SK-N-SH (cell line): ENCODE data around the gene EDN3. TPM values are rescaled to one million over a fixed set of nuclear protein-coding genes. Genes with fewer than 3 reads are reported as not detected.

Source experiments
- CTCF ChIA-PET: fragments of 300-600, 350-600 bp; formaldehyde crosslinking; extraction: SDS; loops from one replicate; lab custom pipeline; 2021; lab: Yijun Ruan, JAX
- POLR2A ChIA-PET: fragments of 350-600 bp; sonication (Branson Sonifier 250); formaldehyde crosslinking; extraction: SDS; loops from one replicate; lab custom pipeline; 2020; ENCODE audit warnings: antibody characterized with exemption, inconsistent platforms; lab: Yijun Ruan, JAX
- DNase-seq: peaks from one replicate; pipeline ENCODE4 v3.0.0; 2012
- H2AFZ ChIP-seq: fragments of 200-600 bp; sonication (generic); 2 replicates; pipeline ENCODE4 v1.8.1; 2016; ENCODE audit warnings: antibody characterized with exemption, mild to moderate bottlenecking, low read depth
- H3F3A ChIP-seq: fragments of 200-600 bp; sonication (generic); replicated peaks from 2 replicates; pipeline ENCODE3; 2016; ENCODE audit warnings: antibody characterized with exemption, mild to moderate bottlenecking; ENCODE audit not compliant: insufficient read depth
- H3K27ac ChIP-seq, 2 experiments: fragments of 200-500 bp in 1 of 2; fragments of 200-600 bp in 1 of 2; sonication (Bioruptor generic) in 1 of 2; sonication (generic), shearing (Covaris generic) in 1 of 2; 2 replicates each; pipeline versions ENCODE4 v1.5.1 to v1.6.1; 2014 to 2016; ENCODE audit warnings: low read depth in 2 of 2, inconsistent platforms in 1 of 2, low read length in 1 of 2, mild to moderate bottlenecking in 1 of 2, mixed read lengths in 1 of 2
- H3K27me3 ChIP-seq: fragments of 200-600 bp; sonication (generic), shearing (Covaris generic); 2 replicates; pipeline ENCODE4 v1.6.1; 2016; ENCODE audit warnings: mixed run types; ENCODE audit not compliant: insufficient read depth
- H3K36me3 ChIP-seq, 2 experiments: fragments of 200-500 bp in 1 of 2; fragments of 200-600 bp in 1 of 2; sonication (Bioruptor generic) in 1 of 2; sonication (generic) in 1 of 2; replicated peaks in 1 of 2; 2 replicates each; pipeline versions ENCODE3 to v1.5.1; 2014 to 2016; ENCODE audit warnings: low read length in 1 of 2, mild to moderate bottlenecking in 1 of 2; ENCODE audit not compliant: insufficient read depth in 2 of 2, control insufficient read depth in 1 of 2
- H3K4me1 ChIP-seq, 2 experiments: fragments of 200-500 bp in 1 of 2; fragments of 200-600 bp in 1 of 2; sonication (Bioruptor generic) in 1 of 2; sonication (generic), shearing (Covaris generic) in 1 of 2; 2 replicates each; pipeline versions ENCODE4 v1.5.1 to v1.6.1; 2014 to 2016; ENCODE audit warnings: low read depth in 1 of 2, low read length in 1 of 2, mixed run types in 1 of 2; ENCODE audit not compliant: insufficient read depth in 2 of 2, control insufficient read depth in 1 of 2
- H3K4me2 ChIP-seq: fragments of 200-600 bp; sonication (generic), shearing (Covaris generic); 2 replicates; pipeline ENCODE4 v1.6.1; 2017; ENCODE audit warnings: mixed run types
- H3K4me3 ChIP-seq, 2 experiments: fragments of 200-500 bp in 1 of 2; fragments of 200-600 bp in 1 of 2; sonication (Bioruptor generic) in 1 of 2; sonication (generic), shearing (Covaris generic) in 1 of 2; 2 replicates each; pipeline versions ENCODE4 v1.5.1 to v1.8.1; 2014 to 2016; ENCODE audit warnings: low read depth in 2 of 2, inconsistent platforms in 1 of 2, low read length in 1 of 2, mild to moderate bottlenecking in 1 of 2, mixed read lengths in 1 of 2, moderate library complexity in 1 of 2
- H3K79me2 ChIP-seq: fragments of 200-600 bp; sonication (generic); 2 replicates; pipeline ENCODE4 v1.8.1; 2017; ENCODE audit warnings: mild to moderate bottlenecking; ENCODE audit not compliant: insufficient read depth
- H3K9ac ChIP-seq: fragments of 200-600 bp; sonication (generic); 2 replicates; pipeline ENCODE4 v1.6.1; 2017; ENCODE audit warnings: mixed run types
- H3K9me2 ChIP-seq: fragments of 200-600 bp; sonication (generic); 2 replicates; pipeline ENCODE4 v1.6.1; 2017; ENCODE audit warnings: mixed run types
- H3K9me3 ChIP-seq: fragments of 200-600 bp; sonication (generic); 2 replicates; pipeline ENCODE4 v1.6.1; 2017; ENCODE audit warnings: mixed run types, mild to moderate bottlenecking, moderate library complexity
- H4K20me1 ChIP-seq: fragments of 200-600 bp; sonication (generic); 2 replicates; pipeline ENCODE4 v1.6.1; 2017; ENCODE audit warnings: mild to moderate bottlenecking, mixed run types; ENCODE audit not compliant: insufficient read depth
- CTCF ChIP-seq: fragments of 200-600 bp; sonication (generic); IDR thresholded peaks from 2 replicates; pipeline ENCODE4 v1.6.1; 2017; ENCODE audit warnings: antibody characterized with exemption, mild to moderate bottlenecking, moderate library complexity
- EP300 ChIP-seq, 2 experiments: IDR thresholded peaks; 2 replicates each; pipeline versions ENCODE4 v1.4.0 to v1.6.1; 2012; ENCODE audit warnings: borderline replicate concordance in 1 of 2, low read depth in 1 of 2, low read length in 1 of 2
- JUND ChIP-seq: IDR thresholded peaks from 2 replicates; pipeline ENCODE4 v1.4.0; 2012
- MEF2A ChIP-seq: IDR thresholded peaks from 2 replicates; pipeline ENCODE4 v1.4.0; 2012; ENCODE audit warnings: low read depth, borderline replicate concordance
- NFIC ChIP-seq: IDR thresholded peaks from 2 replicates; pipeline ENCODE4 v1.4.0; 2012; ENCODE audit warnings: borderline replicate concordance
- PBX3 ChIP-seq: IDR thresholded peaks from 2 replicates; pipeline ENCODE4; 2012
- SIN3A ChIP-seq: IDR thresholded peaks from 2 replicates; pipeline ENCODE4 v1.6.1; 2012; ENCODE audit warnings: low read depth, mild to moderate bottlenecking, low read length, moderate library complexity, borderline replicate concordance
- SMC3 ChIP-seq: IDR thresholded peaks from 2 replicates; pipeline ENCODE4 v1.6.1; 2012; ENCODE audit warnings: low read depth, low read length, improper control_type of control experiment
- TCF12 ChIP-seq: IDR thresholded peaks from 2 replicates; pipeline ENCODE4 v1.4.0; 2012
- TEAD4 ChIP-seq: IDR thresholded peaks from 2 replicates; pipeline ENCODE4 v1.4.0; 2012; ENCODE audit warnings: mild to moderate bottlenecking, borderline replicate concordance; ENCODE audit not compliant: insufficient read depth
- USF2 ChIP-seq: fragments of 150-350 bp; IDR thresholded peaks from 2 replicates; pipeline ENCODE4 v1.6.1; 2017; ENCODE audit warnings: antibody characterized with exemption, low read length, low read depth, borderline replicate concordance
- YY1 ChIP-seq: IDR thresholded peaks from 2 replicates; pipeline ENCODE4 v1.4.0; 2012; ENCODE audit warnings: low read depth, mild to moderate bottlenecking
- WGBS: methylation state at CpG from one replicate; pipeline ENCODE4 v1.1.6; 2017; ENCODE audit warnings: low lambda C conversion rate; 5-methylcytosine and 5-hydroxymethylcytosine counted together
- polyA plus RNA-seq, 3 experiments: library from polyadenylated mRNA; depleted of rRNA; stranded (reverse); fragments of >200 nt; gene quantifications; 2 replicates each; pipeline ENCODE4 v1.2.3, GENCODE V29; 2012

The EDN3 gene
- polyA plus RNA-seq, 1 of the 3 experiments (the other 2 are of a cell fraction) = 0.02 TPM

GRCh38 chr20:59289994-59290393, 10.4 kb upstream of the EDN3 start:
- H3K9me3 ChIP-seq = no peaks in the 10 kb centered on the region
- H3K9ac ChIP-seq = no peak overlapping the region
- H3K9me2 ChIP-seq = no peaks in the 10 kb centered on the region
- H4K20me1 ChIP-seq = no peaks in the 10 kb centered on the region
- H3K4me2 ChIP-seq = no peak overlapping the region
- no peak overlapping the region for H2AFZ ChIP-seq
- H3K27ac ChIP-seq = no peak overlapping the region
- ChIA-PET POLR2A (no interaction called here), CTCF (interaction anchor here (1.2 to 2.0 kb wide), 2 partner anchors 11 to 19 kb away, joined by 3 to 6 read pairs; partner anchors contain the start of gene EDN3)
- DNase-seq = no peak
- no peak overlapping the region for H3K4me3 ChIP-seq
- no peaks in the 10 kb centered on the region for H3K27me3 ChIP-seq
- H3K36me3 ChIP-seq = no peaks in the 10 kb centered on the region
- TF ChIP-seq USF2 (no peak), PBX3 (no peak), MEF2A (no peak), SMC3 (no peak), CTCF (no peak)
- peaks cover 0 to 11% of the 10 kb centered on the region in 2 experiments; a peak in 1 of 4 replicates for H3K4me1 ChIP-seq
- no peaks in the 10 kb centered on the region for H3F3A ChIP-seq
- no peaks in the 10 kb centered on the region for H3K79me2 ChIP-seq
- WGBS = 52% methylated on average over 5 of the region's 5 CpGs

- 54% methylated on average over 14 of the region's 19 CpGs for WGBS
- no peak overlapping the region for H2AFZ ChIP-seq
- H3K4me3 ChIP-seq = no peak overlapping the region
- H3K27ac ChIP-seq = no peak overlapping the region
- no peaks in the 10 kb centered on the region for H3K36me3 ChIP-seq
- peaks cover 0 to 11% of the 10 kb centered on the region in 2 experiments; a peak in 1 of 4 replicates for H3K4me1 ChIP-seq
- TF ChIP-seq NFIC (no peak), YY1 (no peak), TEAD4 (no peak), JUND (no peak), TCF12 (no peak), PBX3 (no peak), EP300 (IDR thresholded peaks at IDR 0.05; ENCODE audit: borderline replicate concordance in 1 of 2, low read depth in 1 of 2, low read length in 1 of 2) (no peak), SIN3A (no peak)
- no peaks in the 10 kb centered on the region for H3K79me2 ChIP-seq
- no peaks in the 10 kb centered on the region for H3K27me3 ChIP-seq
- DNase-seq = no peak
- POLR2A ChIA-PET = no interaction called here
- H3K4me2 ChIP-seq = no peak overlapping the region
- no peaks in the 10 kb centered on the region for H3F3A ChIP-seq
- H3K9me3 ChIP-seq = no peaks in the 10 kb centered on the region
- CTCF ChIA-PET = interaction anchor here (0.7 kb wide), 1 partner anchor 206 kb away, joined by 3 read pairs; no protein-coding TSS in a partner anchor
- no peaks in the 10 kb centered on the region for H3K9me2 ChIP-seq
- H4K20me1 ChIP-seq = no peaks in the 10 kb centered on the region
- H3K9ac ChIP-seq = no peak overlapping the region
These were observed 8.5 kb upstream of the EDN3 start for GRCh38 chr20:59291740-59292383.
